NCI-H2171 (cell line): ENCODE results near the gene DRGX.

ENCODE experiments used
- DNase-seq: peaks from one replicate; lab custom pipeline; 2025; lab: John Stamatoyannopoulos, UW

The DRGX gene

DNA sequence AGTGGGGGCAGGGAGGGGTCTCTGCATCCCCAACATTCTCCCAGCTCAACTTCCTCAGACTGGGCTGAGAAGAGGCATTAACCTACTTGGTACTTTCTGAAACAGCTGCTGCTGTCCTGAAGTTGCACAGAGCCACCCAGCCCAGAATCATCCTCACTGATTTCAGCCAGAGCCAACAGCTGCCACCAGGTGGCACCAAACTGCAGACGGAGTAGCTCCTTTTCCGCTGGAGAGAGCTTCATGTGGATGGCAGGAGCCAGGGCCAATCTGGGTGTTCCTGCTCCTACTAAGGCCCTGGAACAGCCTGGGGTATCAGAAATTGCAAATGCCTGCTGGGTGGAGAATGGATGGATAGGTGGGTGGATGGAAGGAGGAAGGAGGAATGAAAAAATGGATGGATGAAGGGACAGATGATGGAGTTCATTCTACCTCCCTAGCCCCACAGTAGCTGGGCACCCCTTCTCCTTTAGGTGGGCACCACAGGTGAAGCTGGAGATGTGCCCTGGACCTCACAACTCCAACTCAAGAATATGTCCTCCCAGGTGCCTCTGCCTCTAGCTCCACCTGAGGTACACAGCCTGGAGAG is 11.8 kb upstream of the DRGX start:
- peak; percentile 19 for DNase-seq

DNA sequence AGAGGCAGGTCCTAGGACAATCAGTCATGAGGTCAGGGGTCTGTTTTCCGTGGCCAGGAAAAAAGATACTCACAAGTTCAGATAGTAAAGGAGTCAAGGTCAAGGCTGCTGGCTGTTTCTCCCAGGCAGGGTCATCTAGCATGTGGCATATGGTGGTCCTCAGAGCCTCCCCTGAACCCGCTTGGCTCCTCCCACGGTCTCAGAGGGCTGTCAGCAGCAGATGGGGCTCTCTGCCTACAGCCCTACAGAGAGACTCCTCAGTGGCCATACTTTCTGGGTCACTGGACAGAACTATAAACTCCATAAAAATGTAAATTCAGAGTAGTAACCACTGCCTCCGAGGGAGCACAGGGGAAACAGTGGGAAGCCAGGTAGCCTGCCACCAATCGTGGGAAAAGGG is 11.3 kb upstream of the DRGX start:
- DNase-seq: no peak

DNA sequence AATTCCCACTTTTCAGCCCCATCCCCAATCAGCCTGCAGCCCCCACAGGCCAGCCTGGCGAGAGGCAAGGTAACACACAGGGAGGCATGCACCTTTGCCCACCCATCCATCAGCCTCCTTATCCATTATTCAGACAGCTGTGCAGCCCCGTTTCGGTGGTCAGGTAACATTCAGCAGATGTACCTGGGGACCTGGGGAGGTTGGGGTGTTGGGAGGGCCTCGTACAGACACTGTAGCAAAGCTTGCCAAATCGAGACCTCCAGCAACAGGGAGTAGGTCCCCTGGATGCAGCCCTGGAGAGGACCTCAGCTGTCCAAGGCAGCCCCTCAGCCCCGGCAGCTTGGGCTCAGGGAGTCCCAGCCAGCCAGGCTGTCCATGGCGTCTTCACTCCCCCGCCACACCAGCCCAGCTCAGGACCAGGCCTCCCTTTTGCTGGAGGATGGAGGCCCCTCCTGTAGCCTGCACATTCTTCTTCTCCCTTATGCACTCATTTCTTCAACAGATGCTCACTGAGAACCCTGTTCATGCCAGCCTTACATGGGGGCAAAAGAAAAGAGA is 8.5 kb upstream of the DRGX start:
- DNase-seq: no peak

DNA sequence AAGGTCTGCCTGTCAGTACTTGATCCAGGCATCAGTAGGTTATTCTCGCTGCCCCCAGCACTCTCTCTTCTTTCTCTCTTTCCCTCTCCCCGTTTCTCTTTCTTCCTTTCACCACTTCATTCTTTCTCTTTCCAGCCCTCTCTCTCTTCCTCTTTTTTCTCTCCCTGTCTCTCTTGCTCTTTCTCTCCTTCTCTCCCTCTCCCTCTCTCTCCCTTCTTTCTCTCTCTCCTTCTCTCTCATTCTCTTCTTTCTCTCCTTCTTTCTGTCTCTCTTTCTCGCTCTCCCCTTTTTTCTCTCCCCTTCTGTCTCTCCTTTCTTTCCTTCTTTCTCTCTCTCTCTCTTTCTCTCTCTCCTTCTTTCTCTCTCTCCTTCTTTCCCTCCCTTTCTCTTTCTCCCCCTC is 7.5 kb upstream of the DRGX start:
- no peak for DNase-seq

DNA sequence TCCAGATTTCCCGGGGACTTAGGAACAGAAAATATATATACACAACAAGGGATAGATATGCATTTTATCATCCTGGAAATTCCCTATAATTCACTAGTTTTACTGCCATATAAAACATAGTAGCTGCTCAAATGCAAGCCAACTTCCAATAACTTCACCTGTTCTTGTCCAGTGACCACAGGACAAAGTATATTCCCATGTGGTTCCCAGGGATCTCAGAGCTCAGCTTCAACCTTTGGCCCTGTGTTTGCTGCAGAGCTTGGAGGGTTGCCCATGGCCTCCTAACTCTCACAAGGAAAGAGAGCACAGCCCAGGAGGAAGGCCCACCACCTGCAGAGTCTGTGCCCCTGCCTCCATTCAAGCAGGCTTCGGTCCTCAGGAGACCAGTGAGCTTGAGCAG is 4.5 kb upstream of the DRGX start:
- DNase-seq: no peak

DNA sequence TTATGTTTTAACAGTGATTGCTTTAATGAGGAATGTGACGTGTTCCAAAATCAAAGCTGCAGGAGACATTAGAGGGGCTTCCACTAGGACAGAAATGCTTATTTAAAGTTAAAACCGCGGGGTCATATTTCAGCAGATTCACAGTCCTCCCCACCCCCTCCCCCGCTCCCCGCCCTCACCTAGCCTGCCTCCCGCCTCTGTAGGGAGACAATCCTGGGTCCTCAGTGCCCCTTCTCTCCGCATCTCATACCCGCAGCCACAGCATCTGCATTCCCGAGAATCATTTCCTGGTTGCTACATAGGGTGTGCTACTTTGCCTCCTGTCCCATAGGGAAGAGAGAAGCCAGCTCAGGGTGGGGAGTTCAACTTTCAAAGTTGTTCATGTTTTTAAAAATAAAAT is 3.1 kb upstream of the DRGX start:
- DNase-seq: no peak

DNA sequence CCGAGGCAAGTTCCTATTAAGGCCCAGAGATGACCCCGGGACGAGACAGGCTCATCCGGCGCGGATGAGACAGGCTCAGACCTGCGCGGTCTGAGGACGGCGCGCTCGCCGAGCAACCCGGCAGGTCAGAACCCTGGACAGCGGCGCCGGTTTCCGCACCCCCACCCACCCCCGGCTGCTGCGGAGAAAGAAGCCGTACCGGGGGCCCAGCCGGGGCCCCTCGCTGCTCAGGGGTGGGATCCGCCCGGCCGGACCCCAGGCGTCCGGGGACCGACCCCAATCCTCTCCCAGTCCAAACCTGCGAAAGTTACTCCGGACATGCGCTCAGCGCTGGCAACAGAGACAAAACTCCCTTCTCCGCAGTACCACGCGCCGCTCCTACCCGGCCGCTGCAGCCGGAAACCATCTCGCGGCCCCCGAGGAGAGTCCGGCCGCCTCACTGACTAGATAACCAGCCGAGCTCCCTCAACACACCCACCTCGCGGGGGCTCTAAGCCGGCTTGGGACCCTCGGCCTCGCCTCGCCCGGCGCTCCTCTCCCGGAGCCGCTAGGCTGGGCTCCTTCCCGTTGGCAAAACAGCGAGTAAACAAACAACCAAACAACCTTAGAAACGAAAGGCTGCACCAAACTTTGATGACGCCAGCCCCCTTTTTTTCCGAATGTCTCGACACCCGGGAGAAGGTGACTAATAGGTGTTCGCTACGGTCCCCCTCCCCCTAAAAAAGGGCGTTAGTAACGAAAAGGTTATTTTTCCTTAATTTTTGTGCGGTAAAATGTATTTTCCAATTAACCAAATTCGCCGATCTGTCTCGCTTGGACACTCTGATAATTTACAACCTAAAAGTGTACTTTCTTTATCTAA is 2.3 kb upstream of the DRGX start:
- no peak for DNase-seq

DNA sequence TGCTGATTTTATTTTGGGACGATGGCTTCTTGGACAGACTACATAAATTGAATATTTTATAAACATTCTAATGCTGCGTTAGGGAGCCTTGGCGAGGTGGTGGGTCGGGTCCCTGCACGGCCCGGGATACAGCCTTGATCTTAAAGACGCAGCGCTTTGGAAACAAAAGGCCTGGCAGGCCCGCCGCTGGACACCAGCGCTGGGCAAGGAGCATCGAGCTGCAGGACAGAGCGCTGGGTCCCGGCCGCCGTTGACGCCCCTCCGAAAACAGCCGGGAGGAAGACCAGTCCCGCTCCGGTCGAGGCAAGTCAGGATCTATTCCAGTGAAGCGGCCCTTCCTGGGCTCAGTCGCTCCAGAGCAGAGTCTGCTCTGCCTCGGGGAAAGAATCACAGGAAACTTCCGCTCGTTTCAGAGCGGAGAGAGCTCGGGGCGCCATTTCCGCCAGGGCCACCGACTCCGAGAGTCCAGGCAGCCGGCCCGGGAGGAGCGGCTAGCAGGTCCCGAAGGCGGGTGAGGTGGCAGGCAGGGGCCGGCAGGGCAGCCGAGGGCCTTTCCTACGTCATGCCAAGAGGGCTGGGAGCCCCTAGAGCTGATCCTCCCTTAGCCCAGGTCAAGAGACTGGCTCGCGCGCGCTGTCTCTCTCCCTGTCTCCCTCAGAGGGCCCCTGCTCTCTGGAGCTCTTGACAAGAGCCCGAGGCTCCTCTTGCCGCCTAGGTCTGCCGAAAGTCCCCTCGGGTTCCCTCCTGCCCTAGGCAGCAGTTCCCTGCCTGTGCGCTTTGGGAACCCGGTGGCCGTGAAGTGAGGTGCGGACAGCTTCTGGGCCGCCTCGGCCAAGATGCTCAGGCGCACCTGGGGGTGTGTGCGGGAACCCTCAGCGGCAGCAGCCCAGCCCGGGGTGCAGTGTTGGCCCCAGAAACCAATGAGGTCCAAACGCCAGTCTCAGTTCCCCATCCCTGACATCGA is 1.4 kb upstream of the DRGX start:
- DNase-seq: no peak

DNA sequence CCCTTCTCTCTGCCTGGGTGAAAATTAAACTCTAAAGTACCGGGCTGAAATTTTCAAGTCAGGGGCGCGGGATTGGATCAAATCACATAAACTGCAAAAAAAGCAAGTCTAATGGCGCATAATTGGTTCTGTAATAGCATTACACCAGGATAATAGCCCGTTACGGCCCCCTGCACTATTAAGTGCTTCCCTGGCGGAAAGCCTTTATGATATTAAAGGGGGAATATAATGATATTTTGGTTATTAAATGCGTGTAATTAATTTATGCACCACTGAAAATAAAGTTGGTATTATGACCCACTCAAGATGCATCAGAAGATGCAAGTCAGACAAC is 744 bp upstream of the DRGX start:
- no peak for DNase-seq

DNA sequence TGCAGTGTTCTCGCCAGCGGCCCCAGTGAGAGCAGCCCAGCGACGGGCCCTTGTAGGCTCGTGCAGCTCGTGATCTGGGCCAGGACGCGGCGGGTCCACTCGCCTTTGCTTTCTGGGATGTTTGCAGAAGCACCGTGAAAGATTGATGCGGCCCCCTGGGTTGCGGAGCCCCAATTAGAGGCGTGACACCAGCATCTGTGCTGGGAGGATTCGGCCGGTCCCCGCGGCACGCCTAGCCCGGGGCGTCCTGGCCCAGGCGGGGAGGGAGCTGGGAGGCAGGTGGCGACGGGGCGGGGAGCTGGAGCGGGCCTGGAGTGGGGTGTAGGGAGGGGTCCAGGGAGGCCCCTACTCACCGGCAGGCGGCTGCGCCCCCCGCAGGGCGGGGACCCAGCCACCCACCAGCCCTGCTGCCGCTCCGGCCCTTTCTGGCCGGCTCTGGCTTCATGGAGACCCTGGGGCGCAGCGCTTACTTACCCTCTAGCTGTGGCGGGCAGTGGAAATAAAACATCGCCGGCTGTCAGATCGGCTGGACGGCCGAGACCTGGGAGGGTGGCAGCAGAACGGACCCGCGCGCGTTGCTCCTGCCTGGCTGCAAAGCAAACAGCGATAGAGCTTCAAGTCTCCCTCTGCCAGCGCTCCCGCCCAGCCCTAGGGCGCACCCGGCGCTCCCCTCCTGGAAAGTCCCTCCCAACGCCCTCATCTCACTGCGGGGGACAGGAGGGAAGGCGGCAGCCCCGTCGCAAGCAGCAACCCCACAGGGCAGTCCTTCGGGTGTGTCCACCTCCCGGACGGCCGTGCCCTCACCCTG is 752 bp downstream of the DRGX start:
- no peak for DNase-seq

DNA sequence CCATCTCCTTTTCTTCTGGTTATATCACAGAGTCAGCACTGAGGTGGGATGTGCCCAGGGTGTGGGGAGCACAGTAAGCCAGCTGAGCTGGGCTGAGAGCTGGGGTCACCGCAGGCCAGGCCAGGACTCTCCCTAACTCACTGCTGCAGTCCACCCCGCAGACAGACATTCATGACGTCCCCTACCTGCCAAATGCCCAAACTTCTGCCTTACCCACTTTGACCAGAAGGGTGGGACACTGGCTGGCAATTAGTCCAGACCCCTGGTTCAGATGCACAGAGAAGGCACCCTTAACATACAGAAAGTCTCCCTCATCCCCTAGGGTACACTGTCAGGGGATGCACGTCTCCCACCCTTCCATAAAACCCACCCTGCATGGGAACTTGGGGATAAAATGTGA is 2.1 kb downstream of the DRGX start:
- DNase-seq: no peak

DNA sequence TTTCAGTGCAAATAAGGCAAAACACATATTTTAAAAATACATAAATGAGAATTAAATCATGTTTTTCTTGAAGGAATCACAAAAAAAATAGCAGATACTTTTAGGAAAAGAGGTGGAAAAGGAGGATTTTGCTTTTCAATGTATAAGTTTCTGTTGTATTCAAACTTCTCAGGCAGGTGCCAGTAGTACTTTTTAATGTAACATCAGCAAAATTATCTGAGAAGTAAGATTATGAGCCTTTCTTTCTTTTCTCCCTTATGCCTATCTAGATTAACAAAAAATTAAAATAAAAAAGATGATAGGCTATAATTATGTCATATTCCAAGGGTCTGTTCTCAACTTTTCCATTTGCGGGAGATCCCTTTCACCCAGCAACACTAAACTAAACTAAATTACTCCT is 2.6 kb downstream of the DRGX start:
- no peak for DNase-seq

DNA sequence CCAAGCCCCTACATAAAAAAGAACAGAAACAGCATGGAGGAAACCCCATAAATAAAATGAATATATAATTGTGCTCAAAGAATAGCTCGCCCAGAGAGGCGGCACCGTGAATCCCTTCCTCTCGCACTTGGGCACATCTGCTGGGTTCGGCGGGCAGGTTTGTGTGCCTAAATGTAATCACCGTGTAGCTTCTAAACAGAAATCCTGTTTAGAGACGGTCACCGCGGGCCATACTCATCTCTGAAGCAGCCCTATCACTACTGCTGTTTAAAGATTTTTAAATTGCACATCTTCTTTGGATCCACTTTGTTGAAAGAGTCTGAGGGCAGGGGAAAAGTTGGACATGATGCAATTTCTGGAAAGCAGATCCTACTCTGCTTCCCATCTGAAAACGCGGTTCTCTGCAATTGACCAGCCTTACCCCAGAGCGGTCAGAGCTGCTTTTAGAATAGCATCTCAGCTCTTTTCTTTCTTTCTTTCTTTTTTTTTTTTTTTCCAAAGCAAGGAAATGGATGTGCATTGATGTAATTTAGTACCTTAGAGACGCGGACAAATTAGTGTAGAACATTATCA is 6.4 kb downstream of the DRGX start:
- DNase-seq: no peak

DNA sequence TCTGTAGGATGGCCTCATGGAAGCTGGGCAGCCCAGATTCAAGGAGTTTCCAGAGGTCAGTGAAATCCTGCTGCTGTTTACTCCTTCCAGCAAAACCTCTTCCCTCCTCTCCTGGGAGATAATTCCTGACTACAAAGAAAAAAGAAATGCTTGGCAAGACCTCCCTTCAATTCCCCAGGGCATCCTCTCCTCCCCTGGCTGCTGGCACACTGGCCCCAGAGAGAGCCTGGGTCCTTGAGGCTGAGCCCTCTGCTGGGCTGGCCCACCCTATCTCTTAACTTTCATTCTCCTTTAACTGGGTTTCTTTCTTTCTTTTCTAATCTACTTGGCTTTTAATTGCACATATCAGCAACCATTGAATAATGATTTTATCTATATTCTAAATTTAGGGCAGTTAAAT is 7.7 kb downstream of the DRGX start:
- DNase-seq: no peak

DNA sequence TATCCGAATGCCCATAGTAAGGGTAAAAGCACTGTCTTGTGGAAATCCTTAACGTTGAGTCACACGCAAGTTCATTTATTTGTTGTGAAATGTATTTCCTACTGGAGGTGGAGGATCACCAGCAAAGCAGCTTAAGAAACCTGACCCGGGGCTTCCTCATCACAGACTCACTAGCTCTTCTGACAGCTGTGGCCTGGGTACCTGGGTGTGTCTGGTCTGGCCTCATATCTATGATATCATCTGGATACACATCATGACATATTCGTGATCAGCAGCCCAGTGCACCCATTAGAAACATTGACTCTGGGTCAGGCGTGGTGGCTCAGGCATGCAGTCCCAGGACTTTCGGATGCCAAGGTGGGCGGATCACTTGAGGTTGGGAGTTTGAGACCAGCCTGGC is 8.8 kb downstream of the DRGX start:
- no peak for DNase-seq

DNA sequence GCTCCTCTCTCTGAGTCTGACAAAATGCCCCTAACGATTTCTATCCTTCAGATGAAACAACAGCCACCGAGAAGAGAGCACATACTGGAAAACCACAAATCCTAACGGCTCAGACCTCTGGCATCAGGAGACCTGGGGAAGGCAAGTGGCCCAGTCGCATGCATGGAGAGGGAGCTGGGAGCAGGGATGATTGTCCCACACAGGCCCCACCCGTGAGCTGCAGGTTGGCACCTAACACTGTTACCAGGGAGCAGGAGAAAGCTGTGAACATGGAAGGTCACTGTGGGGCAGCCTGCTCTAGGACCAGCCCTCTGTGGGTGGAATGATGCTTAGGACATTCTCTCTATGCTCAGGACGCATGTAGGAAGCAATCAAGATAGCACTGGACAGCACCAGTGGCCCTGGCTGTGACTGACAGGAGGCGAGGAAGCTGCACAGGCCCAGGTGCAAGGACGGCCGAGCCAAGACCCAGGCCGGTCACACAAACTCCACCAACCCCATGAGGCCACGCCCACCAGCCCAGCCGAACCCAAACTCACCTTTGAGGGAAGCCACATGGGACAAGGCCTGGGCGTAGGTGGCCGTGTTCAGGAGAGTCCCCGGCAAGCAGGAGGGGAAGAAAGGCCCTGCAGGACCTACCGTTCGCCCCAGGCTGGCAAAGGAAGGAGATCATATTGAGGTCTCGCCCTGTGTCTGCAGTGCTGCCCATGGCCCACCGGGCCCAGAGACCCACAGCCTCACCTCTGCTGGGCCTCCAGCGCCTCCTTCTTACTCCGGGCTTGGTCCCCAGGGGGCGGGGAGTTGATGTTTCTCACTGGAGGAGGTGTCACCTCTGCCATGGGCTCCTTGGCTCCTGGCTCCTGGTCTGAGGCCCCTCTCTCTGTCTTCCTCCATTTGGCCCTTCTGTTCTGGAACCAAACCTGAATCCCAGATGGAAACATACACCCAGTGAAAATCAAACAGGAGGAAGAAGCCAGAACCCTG is 9.7 kb downstream of the DRGX start:
- DNase-seq: no peak

DNA sequence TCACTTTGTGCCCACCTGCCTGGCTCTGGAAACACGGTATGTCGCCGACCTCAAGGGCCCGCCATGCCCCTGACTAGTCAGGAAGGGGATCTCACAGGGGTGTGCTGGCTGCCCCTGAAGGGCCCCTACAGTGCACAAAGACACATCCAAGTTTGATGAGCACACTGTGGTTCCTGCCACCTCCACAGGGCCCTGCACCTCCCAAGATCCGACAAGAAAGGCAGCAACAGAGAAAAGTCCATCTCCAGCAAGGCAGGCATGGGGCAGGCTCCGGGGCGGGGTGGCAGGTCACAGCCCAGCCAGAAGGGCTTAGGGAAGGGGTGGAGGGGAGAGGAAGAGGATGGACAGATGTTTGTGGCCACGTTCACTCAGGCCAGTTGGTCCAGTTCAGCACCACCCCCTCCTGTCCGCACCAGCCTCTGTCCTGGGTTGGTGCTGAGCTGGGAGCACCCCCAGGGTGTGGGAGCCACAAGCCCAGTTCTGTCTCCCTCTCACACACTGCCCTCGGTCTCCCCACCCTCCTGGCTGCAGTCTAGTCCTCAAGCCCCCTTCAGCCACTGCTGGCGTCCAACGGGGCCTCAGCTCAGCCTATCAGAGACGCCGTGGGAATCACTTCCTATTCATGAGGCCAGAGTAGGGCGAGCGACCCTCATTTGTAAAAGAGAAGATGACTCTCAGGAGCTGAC is 11.5 kb downstream of the DRGX start:
- no peak for DNase-seq

DNA sequence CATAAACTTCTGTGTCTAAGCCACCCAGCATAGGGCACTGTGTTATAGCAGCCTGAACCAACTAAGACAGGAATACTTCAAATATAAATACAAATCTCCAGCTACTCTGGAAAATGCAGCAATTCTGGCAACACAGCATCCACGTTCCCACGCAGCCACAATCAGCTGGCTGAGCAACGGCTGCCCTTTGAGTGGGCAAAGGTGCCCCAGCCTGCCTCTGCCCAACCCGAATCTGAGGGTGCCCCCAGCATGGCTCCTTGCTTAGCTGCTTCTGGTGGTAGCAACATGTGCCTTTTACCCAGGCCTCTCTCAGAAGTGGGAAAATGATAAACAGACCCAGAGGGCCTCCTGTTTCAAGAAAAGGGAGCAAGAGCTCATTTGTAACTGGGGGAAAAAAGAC is 12.0 kb downstream of the DRGX start:
- no peak for DNase-seq

DNA sequence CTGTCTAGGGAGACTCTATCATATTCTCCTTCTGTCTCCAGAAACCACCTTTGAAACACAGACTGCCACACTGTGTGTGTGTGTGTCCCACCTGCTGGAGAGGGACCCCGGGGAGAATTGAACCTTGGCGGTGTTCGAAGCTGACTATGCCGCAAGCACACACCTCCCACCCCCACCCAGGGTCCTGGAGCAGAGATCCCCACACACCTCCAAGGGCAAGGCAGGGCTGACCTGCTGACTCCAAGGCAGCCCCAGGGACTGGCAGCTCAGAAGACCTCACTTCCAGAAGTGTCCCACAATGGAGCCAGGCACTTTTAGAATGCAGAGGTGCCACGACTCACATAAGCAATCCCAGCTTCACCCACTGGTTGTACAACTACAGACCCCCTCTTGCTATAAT is 13.1 kb downstream of the DRGX start:
- DNase-seq: no peak

DNA sequence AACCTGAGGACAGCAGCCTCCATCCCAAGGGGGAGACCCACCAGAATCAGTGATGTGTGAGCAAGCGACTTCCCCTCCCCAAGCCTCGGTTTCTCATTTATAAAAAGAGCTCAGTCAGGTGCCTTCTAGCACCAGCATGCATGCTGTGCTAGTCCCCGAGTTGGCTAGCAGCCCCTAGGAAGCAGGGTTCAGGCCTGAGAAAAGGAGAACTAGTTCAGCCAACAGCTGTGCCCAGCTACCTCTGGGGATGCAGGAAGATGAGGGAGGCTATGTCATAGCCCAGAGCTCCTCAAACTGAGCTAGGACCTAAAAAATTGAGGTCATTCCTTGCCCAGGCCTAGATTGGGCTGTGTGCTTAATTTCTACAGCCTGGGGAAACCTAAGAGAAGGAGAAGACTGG is 13.7 kb downstream of the DRGX start:
- DNase-seq: no peak
